ENCODE data around the gene PLXNA4.

Gene PLXNA4

DNA sequence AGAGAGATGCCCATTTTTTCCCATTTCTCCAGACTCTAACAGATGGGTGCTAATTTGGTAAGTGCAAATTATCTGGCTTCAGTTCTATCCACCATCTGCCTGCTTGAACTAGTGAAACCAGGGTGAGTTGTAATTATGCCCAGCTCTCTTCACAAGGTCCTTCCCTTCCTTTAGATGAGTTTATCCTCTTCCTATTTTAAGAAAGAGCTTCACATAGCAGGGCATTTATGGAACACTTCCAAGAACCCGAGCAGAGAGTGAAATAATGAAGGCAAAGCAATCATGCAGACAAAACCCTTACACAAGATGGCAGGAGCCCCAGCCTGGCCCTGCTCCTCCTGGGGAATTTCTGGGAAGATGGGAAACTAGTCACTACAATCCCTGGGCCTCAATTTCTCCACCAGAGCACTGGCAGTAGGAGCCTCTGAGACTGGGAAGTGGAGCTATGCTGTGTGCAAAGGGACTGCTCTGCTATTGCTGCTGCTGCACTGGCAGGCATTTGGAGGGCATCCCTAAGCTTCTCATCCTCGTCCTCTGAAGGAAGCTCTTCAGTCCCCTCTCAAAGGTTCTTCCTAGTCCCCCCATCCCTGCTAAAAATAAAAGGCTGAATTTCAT lies 33.7 kb upstream of the PLXNA4 start:
- TF ChIP-seq ZNF830 (tag by site-specific recombination; IDR thresholded peaks at IDR 0.05; ENCODE audit: low read depth) (no peak), ZNF138 (tag by site-specific recombination; IDR thresholded peaks at IDR 0.05; ENCODE audit: borderline replicate concordance) (no peak), AEBP2 (tag by site-specific recombination; IDR thresholded peaks at IDR 0.05; ENCODE audit: borderline replicate concordance) (no peak), PATZ1 (tag by site-specific recombination; IDR thresholded peaks at IDR 0.05) (no peak), ZNF48 (tag by site-specific recombination; IDR thresholded peaks at IDR 0.05) (no peak), ZNF416 (tag by site-specific recombination; IDR thresholded peaks at IDR 0.05) (no peak), ZNF518A (tag by site-specific recombination; conservative IDR thresholded peaks at IDR 0.05; ENCODE audit: low read depth) (no peak), ZNF501 (tag by site-specific recombination; IDR thresholded peaks at IDR 0.05) (no peak), ZNF223 (tag by site-specific recombination; IDR thresholded peaks at IDR 0.05) (no peak), SALL2 (tag by site-specific recombination; IDR thresholded peaks at IDR 0.05; ENCODE audit: borderline replicate concordance) (no peak), OVOL3 (tag by site-specific recombination; IDR thresholded peaks at IDR 0.05) (no peak), ZNF214 (tag by site-specific recombination; IDR thresholded peaks at IDR 0.05; ENCODE audit: borderline replicate concordance) (no peak), ZNF521 (tag by site-specific recombination; IDR thresholded peaks at IDR 0.05) (no peak), ZNF132 (tag by site-specific recombination; IDR thresholded peaks at IDR 0.05; ENCODE audit: borderline replicate concordance) (no peak), RBAK (tag by site-specific recombination; IDR thresholded peaks at IDR 0.05) (no peak), ZNF266 (tag by site-specific recombination; IDR thresholded peaks at IDR 0.05; ENCODE audit: low read depth) (no peak), ZNF449 (tag by site-specific recombination; IDR thresholded peaks at IDR 0.05) (no peak)
- TF ChIP-seq, protein P1, sequence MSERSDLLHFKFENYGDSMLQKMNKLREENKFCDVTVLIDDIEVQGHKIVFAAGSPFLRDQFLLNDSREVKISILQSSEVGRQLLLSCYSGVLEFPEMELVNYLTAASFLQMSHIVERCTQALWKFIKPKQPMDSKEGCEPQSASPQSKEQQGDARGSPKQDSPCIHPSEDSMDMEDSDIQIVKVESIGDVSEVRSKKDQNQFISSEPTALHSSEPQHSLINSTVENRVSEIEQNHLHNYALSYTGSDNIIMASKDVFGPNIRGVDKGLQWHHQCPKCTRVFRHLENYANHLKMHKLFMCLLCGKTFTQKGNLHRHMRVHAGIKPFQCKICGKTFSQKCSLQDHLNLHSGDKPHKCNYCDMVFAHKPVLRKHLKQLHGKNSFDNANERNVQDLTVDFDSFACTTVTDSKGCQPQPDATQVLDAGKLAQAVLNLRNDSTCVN (tag by site-specific recombination; optimal IDR thresholded peaks at IDR 0.05) = no peak
- H3K9me3 ChIP-seq (ENCODE audit: control insufficient read depth, insufficient read depth, low read depth, low read length) = no peaks in the 10 kb centered on the region
- no peak overlapping the region for H3K27ac ChIP-seq (ENCODE audit: extremely low read depth, low read depth, low read length)
- ChIA-PET POLR2A (no interaction called here), CTCF (interaction anchor here (0.8 to 0.9 kb wide), 2 partner anchors 25 to 29 kb away, joined by 3 to 4 read pairs; no protein-coding TSS in a partner anchor)
- H3K36me3 ChIP-seq (ENCODE audit: control insufficient read depth in 2 of 2, insufficient read depth in 1 of 2, low read length in 2 of 2) = no peaks in the 10 kb centered on the region
- H3K4me1 ChIP-seq (ENCODE audit: control insufficient read depth, insufficient read depth, low read length) = no peaks in the 10 kb centered on the region
- no peak overlapping the region for H3K4me3 ChIP-seq (ENCODE audit: low read depth, low read length)

All from HEK293 (cell line).